Astrocyte of the spinal cord (primary cell): Measurements from ENCODE around the gene MRPL20.
"Not testable (repeated sequence)": the region's sequence is repeated elsewhere in the genome, so short reads cannot be mapped to it uniquely, and the experiment has no call there.

Experiments
- DNase-seq: peaks from one replicate; pipeline ENCODE4 v3.0.0; 2011; ENCODE audit warnings: low read depth, low spot score
- H3K4me3 ChIP-seq: 2 replicates; pipeline ENCODE4 v1.5.1; 2011; ENCODE audit warnings: low read depth, mild to moderate bottlenecking, low read length, moderate library complexity
- in situ Hi-C: cut with HindIII; loops from 2 replicates; pipeline ENCODE4 v1.10.0; 2017; ENCODE audit warnings: low sequenced_read_pairs
- TF ChIP-seq, protein P1 (sequence below): IDR thresholded peaks from 2 replicates; pipeline ENCODE4 v1.5.1; 2012; ENCODE audit warnings: low read depth, mild to moderate bottlenecking, low read length, inconsistent platforms

The MRPL20 gene

DNA sequence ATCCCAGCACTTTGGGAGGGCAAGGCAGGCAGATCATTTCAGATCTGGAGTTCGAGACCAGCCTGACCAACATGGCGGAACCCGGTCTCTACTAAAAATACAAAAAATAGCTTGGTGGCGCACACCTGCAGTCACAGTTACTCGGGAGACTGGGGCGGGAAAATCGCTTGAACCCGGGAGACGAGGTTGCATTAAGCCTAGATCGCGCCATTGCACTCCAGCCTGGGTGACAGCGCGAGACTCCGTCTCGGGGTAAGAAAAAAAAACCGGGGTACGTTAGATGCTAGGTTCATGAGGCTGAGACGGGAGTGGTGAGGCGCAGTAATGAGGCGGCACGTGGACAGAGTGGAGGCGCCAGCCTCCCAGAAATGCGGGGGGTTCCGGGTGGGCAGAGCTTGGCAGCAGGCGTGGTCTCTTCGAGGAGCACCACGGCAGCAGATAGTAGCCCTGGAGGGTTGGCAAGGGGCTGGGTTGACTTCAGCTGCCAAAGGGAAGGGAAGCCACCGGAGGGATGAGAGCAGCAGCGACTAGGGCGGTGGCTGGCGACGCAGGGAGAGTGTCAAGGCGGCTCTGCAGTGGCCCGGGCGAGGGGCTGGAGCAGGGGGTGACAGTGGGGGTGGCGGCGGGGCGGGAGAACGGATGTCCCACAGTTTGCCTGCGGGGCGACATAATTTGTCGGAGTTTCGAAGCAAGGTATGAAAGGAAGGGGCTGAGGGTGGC lies 832 bp downstream of the MRPL20 start:
- TF ChIP-seq, protein P1, sequence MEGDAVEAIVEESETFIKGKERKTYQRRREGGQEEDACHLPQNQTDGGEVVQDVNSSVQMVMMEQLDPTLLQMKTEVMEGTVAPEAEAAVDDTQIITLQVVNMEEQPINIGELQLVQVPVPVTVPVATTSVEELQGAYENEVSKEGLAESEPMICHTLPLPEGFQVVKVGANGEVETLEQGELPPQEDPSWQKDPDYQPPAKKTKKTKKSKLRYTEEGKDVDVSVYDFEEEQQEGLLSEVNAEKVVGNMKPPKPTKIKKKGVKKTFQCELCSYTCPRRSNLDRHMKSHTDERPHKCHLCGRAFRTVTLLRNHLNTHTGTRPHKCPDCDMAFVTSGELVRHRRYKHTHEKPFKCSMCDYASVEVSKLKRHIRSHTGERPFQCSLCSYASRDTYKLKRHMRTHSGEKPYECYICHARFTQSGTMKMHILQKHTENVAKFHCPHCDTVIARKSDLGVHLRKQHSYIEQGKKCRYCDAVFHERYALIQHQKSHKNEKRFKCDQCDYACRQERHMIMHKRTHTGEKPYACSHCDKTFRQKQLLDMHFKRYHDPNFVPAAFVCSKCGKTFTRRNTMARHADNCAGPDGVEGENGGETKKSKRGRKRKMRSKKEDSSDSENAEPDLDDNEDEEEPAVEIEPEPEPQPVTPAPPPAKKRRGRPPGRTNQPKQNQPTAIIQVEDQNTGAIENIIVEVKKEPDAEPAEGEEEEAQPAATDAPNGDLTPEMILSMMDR, result no peak
- in situ Hi-C loops, result no loop called here
- DNase-seq, result no peak
- H3K4me3 ChIP-seq, result peak overlapping the region; percentile 82

DNA sequence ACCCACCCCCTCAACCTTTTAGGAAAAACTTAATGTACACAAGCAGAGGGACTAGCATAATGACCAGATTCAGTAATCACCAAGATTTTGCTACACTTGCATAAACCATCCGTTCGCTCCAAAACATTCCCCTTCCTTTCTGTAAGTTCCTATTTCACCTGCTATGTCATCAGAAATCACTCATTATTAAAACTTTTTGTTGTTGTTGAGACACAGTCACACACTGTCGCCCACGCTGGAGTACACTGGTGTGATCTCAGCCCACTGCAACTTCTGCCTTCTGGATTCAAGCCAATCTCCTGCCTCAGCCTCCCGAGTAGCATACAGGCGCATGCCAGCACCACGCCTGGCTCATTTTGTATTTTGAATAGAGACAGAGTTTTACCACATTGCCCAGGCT lies 3.4 kb downstream of the MRPL20 start:
- no peak for DNase-seq
- H3K4me3 ChIP-seq, result no peak overlapping the region
- TF ChIP-seq, protein P1, result no peak
- in situ Hi-C loops, result no loop called here

DNA sequence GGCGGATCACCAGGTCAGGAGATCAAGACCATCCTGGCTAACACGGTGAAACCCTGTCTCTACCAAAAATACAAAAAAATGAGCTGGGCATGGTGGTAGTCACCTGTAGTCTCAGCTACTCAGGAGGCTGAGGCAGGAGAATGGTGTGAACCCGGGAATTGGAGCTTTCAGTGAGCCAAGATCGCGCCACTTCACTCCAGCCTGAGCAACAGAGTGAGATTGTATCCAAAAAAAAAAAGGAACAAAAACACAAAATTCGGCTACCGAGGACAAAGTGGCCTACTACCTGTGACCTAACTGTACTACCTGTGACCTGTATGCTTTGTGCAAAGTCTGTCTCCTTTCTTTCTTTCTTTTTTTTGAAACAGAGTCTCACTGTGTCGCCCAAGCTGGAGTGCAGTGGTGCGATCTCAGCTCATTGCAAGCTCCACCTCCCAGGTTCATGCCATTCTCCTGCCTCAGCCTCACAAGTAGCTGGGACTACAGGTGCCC lies 4.1 kb downstream of the MRPL20 start:
- H3K4me3 ChIP-seq, DNase-seq, in situ Hi-C loops: not testable (repeated sequence)

DNA sequence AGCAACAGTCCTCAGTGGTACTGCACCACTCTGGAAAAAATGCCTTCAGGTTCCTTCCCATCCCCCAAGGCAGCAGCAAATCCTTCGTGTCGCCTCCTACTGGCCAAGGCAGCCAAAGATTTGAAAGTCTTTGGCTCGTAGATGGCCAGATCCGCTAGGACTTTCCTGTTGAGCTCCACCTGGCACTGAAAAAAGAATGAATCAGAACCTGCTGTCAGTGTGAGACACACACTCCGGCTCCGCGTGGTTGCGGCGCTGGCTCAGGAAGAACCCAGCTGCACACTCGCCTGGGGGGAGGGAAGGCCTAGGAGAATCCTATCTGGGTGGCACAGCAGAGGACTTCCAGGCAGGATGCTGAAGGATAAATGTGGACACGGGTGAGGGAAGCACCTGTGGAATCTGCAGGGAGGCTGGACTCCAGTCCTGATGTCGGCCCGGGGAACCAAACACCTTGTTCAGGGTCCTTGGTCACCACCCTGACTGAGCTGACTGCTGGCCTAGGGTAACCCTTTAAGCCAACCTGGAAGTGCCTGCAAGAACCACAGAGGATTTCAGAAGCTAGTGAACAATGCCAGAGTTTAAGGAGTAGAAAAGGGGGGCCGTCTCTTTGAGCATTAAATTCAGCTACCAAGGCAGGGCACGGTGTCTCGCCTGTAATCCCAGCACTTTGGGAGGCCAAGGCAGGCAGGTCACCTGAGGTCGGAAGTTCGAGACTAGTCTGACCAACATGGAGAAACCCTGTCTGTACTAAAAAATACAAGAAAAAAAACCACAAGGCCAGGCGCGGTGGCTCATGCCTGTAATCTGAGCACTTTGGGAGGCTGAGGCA lies 4.8 kb downstream of the MRPL20 start:
- DNase-seq, result peak; percentile 56
- no peak overlapping the region for H3K4me3 ChIP-seq
- TF ChIP-seq, protein P1, result peak; percentile 73
- in situ Hi-C loops, result no loop called here

DNA sequence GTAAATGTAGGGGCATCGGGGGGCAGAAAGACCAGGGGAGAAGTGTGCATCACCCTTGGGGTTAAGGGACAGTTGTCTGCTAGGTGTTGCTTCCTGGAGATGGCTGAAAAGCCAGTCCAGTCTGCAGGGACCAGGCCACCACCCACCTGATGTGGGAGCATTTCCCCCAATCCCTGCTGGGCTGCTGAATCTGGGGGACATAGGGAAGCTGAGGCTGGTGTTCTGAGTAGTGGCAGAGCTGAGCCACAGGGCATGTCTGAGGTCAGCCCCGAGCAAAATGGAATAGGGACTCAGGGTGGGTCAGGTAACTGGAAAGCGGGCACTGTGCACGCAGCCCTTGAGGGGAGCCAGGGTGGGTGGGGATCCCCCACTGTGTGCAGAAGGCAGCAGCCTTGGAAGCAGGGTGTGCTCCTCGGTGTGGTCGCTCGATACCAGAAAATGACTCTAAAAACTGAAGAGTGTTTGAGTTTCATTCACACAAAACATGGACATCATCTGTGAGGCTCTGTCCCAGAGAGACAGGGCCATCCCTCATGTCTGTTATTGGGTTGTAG lies 5.6 kb downstream of the MRPL20 start:
- no peak overlapping the region for H3K4me3 ChIP-seq
- in situ Hi-C loops, result no loop called here
- DNase-seq, result no peak
- TF ChIP-seq, protein P1, result no peak

DNA sequence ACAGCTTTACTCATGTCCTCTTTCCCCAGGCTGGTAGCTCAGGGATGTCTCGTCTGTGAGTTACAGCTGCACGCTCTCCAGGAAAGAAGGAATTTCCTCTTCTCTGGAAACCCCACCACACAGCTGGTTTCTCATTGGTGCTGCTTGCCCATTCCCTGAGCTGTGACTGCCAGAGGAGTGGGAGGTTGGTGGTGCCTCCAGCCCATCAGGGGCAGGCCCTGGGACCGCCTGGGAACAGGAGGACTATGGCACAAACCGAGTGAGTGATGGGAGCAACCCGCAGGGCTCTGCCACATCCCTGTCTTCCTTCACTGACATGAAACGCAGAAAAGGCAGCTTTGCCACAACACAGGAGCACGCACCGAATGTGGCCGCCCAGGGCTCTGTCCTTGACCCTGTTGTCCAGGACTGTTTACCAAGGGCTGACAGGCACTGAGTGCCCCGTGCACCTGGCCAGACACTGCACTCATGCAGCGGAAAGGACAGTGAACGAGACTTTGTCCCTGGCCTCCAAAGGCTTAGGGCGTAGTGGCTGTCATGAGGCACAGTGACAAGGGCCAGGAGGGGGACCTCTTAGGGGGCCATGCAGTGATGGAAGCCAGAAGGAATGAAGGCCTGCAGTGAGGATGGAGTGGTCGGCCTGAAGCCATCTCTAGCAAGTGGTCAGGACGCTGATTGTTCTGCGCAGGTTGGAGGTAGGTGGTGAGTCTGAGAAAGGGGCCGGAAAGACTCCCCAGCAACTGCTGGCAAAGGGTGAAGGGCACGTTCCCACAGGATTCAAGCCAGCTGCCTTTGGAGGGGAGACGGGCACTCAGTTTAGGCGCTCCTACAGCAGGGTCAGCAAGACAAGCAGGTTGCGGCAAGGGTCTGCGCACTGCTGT lies 6.3 kb downstream of the MRPL20 start:
- in situ Hi-C loops, result no loop called here
- TF ChIP-seq, protein P1, result no peak
- peak overlapping the region; percentile 88 for H3K4me3 ChIP-seq
- no peak for DNase-seq
